Hindlimb muscle (tissue), 1 donor: ENCODE data around the gene TNRC18. TPM values are rescaled to one million over a fixed set of nuclear protein-coding genes. Genes with fewer than 3 reads are reported as not detected.
"Not testable (repeated sequence)": the region's sequence is repeated elsewhere in the genome, so short reads cannot be mapped to it uniquely, and the experiment has no call there.

Source experiments
- DNase-seq: peaks from one replicate; pipeline ENCODE4 v3.0.0-alpha.2; 2013
- polyA plus RNA-seq: library from polyadenylated mRNA; unstranded; fragments of 120-200 nt; gene quantifications from one replicate; pipeline ENCODE4 v1.2.1, GENCODE V29; 2013; ENCODE audit not compliant: insufficient read length

TNRC18 gene
- polyA plus RNA-seq, 1 donor, result 63.2 TPM

GRCh38 chr7:5266191-5267028 lies 157.2 kb downstream of the TNRC18 start:
- no peak for DNase-seq

GRCh38 chr7:5265320-5266190 lies 158.1 kb downstream of the TNRC18 start:
- DNase-seq, result no peak

GRCh38 chr7:5263066-5263465 lies 160.6 kb downstream of the TNRC18 start:
- DNase-seq, result not testable (repeated sequence)

GRCh38 chr7:5260530-5261068 lies 163.0 kb downstream of the TNRC18 start:
- DNase-seq, result not testable (repeated sequence)

Other genes starting within 250 kb of the TNRC18 start
- 40.1 TPM for gene WIPI2, start 233.6 kb downstream of the TNRC18 start, polyA plus RNA-seq
- 37.4 TPM for gene SLC29A4, start 140.9 kb downstream of the TNRC18 start, polyA plus RNA-seq
- gene FBXL18, start 90.0 kb upstream of the TNRC18 start, polyA plus RNA-seq, result 5.4 TPM
- 1,829 TPM for gene ACTB, start 106.8 kb upstream of the TNRC18 start, polyA plus RNA-seq
- gene FSCN1, start 169.0 kb upstream of the TNRC18 start, polyA plus RNA-seq, result 173 TPM